H9 (cell line): ENCODE data around the gene ATG7. TPM values are rescaled to one million over a fixed set of nuclear protein-coding genes. Genes with fewer than 3 reads are reported as not detected.

ENCODE experiments used
- DNase-seq: peaks from one replicate; pipeline ENCODE4 v3.0.0-alpha.2; 2017
- H2AFZ ChIP-seq: one replicate; pipeline ENCODE4 v1.6.1; 2013; ENCODE audit warnings: mild to moderate bottlenecking, low read length, control low read depth, moderate library complexity
- H2AK5ac ChIP-seq: 2 replicates; pipeline ENCODE4 v1.6.1; 2013; ENCODE audit warnings: low read length, control low read depth, mixed read lengths; ENCODE audit not compliant: insufficient read length
- H2BK120ac ChIP-seq: one replicate; pipeline ENCODE4 v1.6.1; 2013; ENCODE audit warnings: low read depth, mild to moderate bottlenecking, low read length, control low read depth, inconsistent platforms; ENCODE audit not compliant: poor library complexity, severe bottlenecking
- H2BK12ac ChIP-seq: 2 replicates; pipeline ENCODE4 v1.6.1; 2013; ENCODE audit warnings: low read length, control low read depth, mixed read lengths, low read depth; ENCODE audit not compliant: insufficient read length
- H2BK15ac ChIP-seq: 2 replicates; pipeline ENCODE4 v1.6.1; 2013; ENCODE audit warnings: low read depth, low read length, control low read depth
- H2BK20ac ChIP-seq: one replicate; pipeline ENCODE4 v1.6.1; 2013; ENCODE audit warnings: low read depth, mild to moderate bottlenecking, low read length, control low read depth, inconsistent platforms; ENCODE audit not compliant: poor library complexity, severe bottlenecking
- H2BK5ac ChIP-seq: 2 replicates; pipeline ENCODE4 v1.6.1; 2013; ENCODE audit warnings: low read length, control low read depth, mixed read lengths; ENCODE audit not compliant: insufficient read length
- H3K14ac ChIP-seq: 2 replicates; pipeline ENCODE4 v1.6.1; 2013; ENCODE audit warnings: low read length, control low read depth; ENCODE audit not compliant: insufficient read depth
- H3K18ac ChIP-seq: 2 replicates; pipeline ENCODE4 v1.6.1; 2013; ENCODE audit warnings: low read depth, mild to moderate bottlenecking, mixed read lengths, low read length, control low read depth; ENCODE audit not compliant: insufficient read length
- H3K23ac ChIP-seq: 2 replicates; pipeline ENCODE4 v1.6.1; 2013; ENCODE audit warnings: low read length, control low read depth, mixed read lengths, low read depth; ENCODE audit not compliant: insufficient read length
- H3K23me2 ChIP-seq: 2 replicates; pipeline ENCODE4 v1.6.1; 2013; ENCODE audit warnings: low read depth, mild to moderate bottlenecking, mixed read lengths, low read length, control low read depth; ENCODE audit not compliant: insufficient read length, poor library complexity, severe bottlenecking
- H3K27ac ChIP-seq: 2 replicates; pipeline ENCODE4 v1.5.1; 2013; ENCODE audit warnings: low read length, control low read depth, mixed read lengths, low read depth; ENCODE audit not compliant: insufficient read length
- H3K27me3 ChIP-seq: 2 replicates; pipeline ENCODE4 v1.6.1; 2013; ENCODE audit warnings: low read length, control low read depth, inconsistent platforms; ENCODE audit not compliant: insufficient read depth
- H3K4ac ChIP-seq: 2 replicates; pipeline ENCODE4 v1.6.1; 2013; ENCODE audit warnings: low read depth, mild to moderate bottlenecking, control low read depth, inconsistent platforms, low read length, moderate library complexity
- H3K4me1 ChIP-seq: 2 replicates; pipeline ENCODE4 v1.6.1; 2013; ENCODE audit warnings: low read length, control low read depth, inconsistent platforms; ENCODE audit not compliant: insufficient read depth
- H3K4me2 ChIP-seq: 2 replicates; pipeline ENCODE4 v1.6.1; 2013; ENCODE audit warnings: low read length, control low read depth, mixed read lengths; ENCODE audit not compliant: insufficient read length, insufficient read depth
- H3K56ac ChIP-seq: 2 replicates; pipeline ENCODE4 v1.6.1; 2013; ENCODE audit warnings: low read depth, mild to moderate bottlenecking, mixed read lengths, low read length, control low read depth; ENCODE audit not compliant: insufficient read length
- H3K79me1 ChIP-seq: 2 replicates; pipeline ENCODE4 v1.6.1; 2013; ENCODE audit warnings: low read depth, mild to moderate bottlenecking, moderate library complexity, low read length, control low read depth, inconsistent platforms; ENCODE audit not compliant: insufficient read depth, poor library complexity, severe bottlenecking
- H3K79me2 ChIP-seq: 2 replicates; pipeline ENCODE4 v1.6.1; 2013; ENCODE audit warnings: low read length, control low read depth, inconsistent platforms; ENCODE audit not compliant: insufficient read depth
- H3K9ac ChIP-seq: 2 replicates; pipeline ENCODE4 v1.6.1; 2013; ENCODE audit warnings: low read length, control low read depth, mixed read lengths; ENCODE audit not compliant: insufficient read length; ENCODE audit errors: extremely low read depth
- H3K9me3 ChIP-seq: one replicate; pipeline ENCODE4 v1.6.1; 2013; ENCODE audit warnings: low read depth, low read length, inconsistent platforms; ENCODE audit not compliant: control insufficient read depth
- H3T11ph ChIP-seq: one replicate; pipeline ENCODE4 v1.6.1; 2013; ENCODE audit warnings: mild to moderate bottlenecking, low read length, control low read depth, inconsistent platforms
- H4K20me1 ChIP-seq: one replicate; pipeline ENCODE4 v1.6.1; 2013; ENCODE audit not compliant: control insufficient read depth, insufficient read length, insufficient read depth
- H4K5ac ChIP-seq: 2 replicates; pipeline ENCODE4 v1.6.1; 2013; ENCODE audit warnings: low read depth, mild to moderate bottlenecking, mixed read lengths, low read length, control low read depth; ENCODE audit not compliant: insufficient read length
- H4K8ac ChIP-seq: replicated peaks from 2 replicates; pipeline ENCODE4 v1.6.1; 2013; ENCODE audit warnings: low read length, control low read depth, mixed read lengths, low read depth; ENCODE audit not compliant: insufficient read length
- H4K91ac ChIP-seq: 2 replicates; pipeline ENCODE4 v1.6.1; 2013; ENCODE audit warnings: low read depth, mild to moderate bottlenecking, moderate library complexity, mixed read lengths, low read length, control low read depth; ENCODE audit not compliant: insufficient read length
- H3K27ac Mint-ChIP-seq, 3 experiments: 2 replicates in 2 of 3; 3 replicates in 1 of 3; pipeline ENCODE4 v1.8.0; 2020 to 2021; ENCODE audit warnings: mixed read lengths in 3 of 3, mild to moderate bottlenecking in 1 of 3, moderate library complexity in 1 of 3
- H3K27me3 Mint-ChIP-seq: 2 replicates; pipeline ENCODE4 v1.8.0; 2021; ENCODE audit warnings: low read depth, mild to moderate bottlenecking, moderate library complexity, mixed read lengths
- H3K36me3 Mint-ChIP-seq, 3 experiments: 2 replicates in 2 of 3; 3 replicates in 1 of 3; pipeline ENCODE4 v1.8.0; 2020 to 2021; ENCODE audit warnings: low read depth in 3 of 3, mixed read lengths in 3 of 3; ENCODE audit not compliant: insufficient read depth in 1 of 3
- H3K4me1 Mint-ChIP-seq, 2 experiments: 2 replicates each; pipeline ENCODE4 v1.8.0; 2020; ENCODE audit warnings: mixed read lengths in 2 of 2
- H3K4me3 Mint-ChIP-seq, 2 experiments: 2 replicates in 1 of 2; 3 replicates in 1 of 2; pipeline ENCODE4 v1.8.0; 2020 to 2021; ENCODE audit warnings: mild to moderate bottlenecking in 2 of 2, mixed read lengths in 2 of 2, moderate library complexity in 1 of 2
- H3K9me3 Mint-ChIP-seq, 2 experiments: 2 replicates in 1 of 2; 3 replicates in 1 of 2; pipeline ENCODE4 v1.8.0; 2020; ENCODE audit warnings: mild to moderate bottlenecking in 2 of 2, mixed read lengths in 2 of 2, moderate library complexity in 1 of 2
- CTCF ChIP-seq: fragments of 200-600 bp; sonication (generic); conservative IDR thresholded peaks from 3 replicates; pipeline ENCODE4 v1.8.0; 2021; ENCODE audit warnings: antibody characterized with exemption, mild to moderate bottlenecking
- WGBS: extraction: QIAGEN DNeasy Blood & Tissue Kit; methylation state at CpG from one replicate; pipeline ENCODE4 v1.1.7; 2013; ENCODE audit warnings: missing lambda C conversion rate, low lambda C conversion rate, mixed read lengths; ENCODE audit not compliant: insufficient read length; ENCODE audit errors: extremely low coverage; 5-methylcytosine and 5-hydroxymethylcytosine counted together
- total RNA-seq: library from RNA; stranded (reverse); gene quantifications from 2 replicates; pipeline ENCODE4 v1.2.1, GENCODE V29; 2021

The ATG7 gene
- total RNA-seq, 1 experiment from 2014 or later, result 17.9 TPM

GRCh38 chr3:11379824-11380701 lies 107.9 kb downstream of the ATG7 start:
- no peak overlapping the region for H3K14ac ChIP-seq
- H2BK12ac ChIP-seq, result no peak overlapping the region
- Mint-ChIP-seq H3K4me3 (no peak overlapping the region), H3K9me3 (no peaks in the 10 kb centered on the region), H3K36me3 (no peaks in the 10 kb centered on the region), H3K27ac (0 out of 7 replicates have a peak overlapping the region, but pooled peaks of 1 of the 3 experiments have one; percentile 3), H3K27me3 (no peaks in the 10 kb centered on the region), H3K4me1 (peaks cover 15 to 20% of the 10 kb centered on the region in 2 experiments)
- no peak overlapping the region for H2BK20ac ChIP-seq
- H4K20me1 ChIP-seq, result no peaks in the 10 kb centered on the region
- no peaks in the 10 kb centered on the region for H3K79me2 ChIP-seq
- DNase-seq, result no peak
- no peak overlapping the region for H3K9ac ChIP-seq
- TF ChIP-seq CTCF, result no peak
- H2AFZ ChIP-seq, result no peak overlapping the region
- no peak overlapping the region for H3K18ac ChIP-seq
- H2BK15ac ChIP-seq, result no peak overlapping the region
- no peak overlapping the region for H2AK5ac ChIP-seq
- H3K27ac ChIP-seq, result no peak overlapping the region
- WGBS, result no CpG with 5 or more reads among the region's 16 CpGs
- no peak overlapping the region for H2BK5ac ChIP-seq
- no peak overlapping the region for H4K8ac ChIP-seq
- no peaks in the 10 kb centered on the region for H3K4me1 ChIP-seq
- no peak overlapping the region for H3K23ac ChIP-seq
- H3K27me3 ChIP-seq, result no peaks in the 10 kb centered on the region
- no peak overlapping the region for H4K5ac ChIP-seq
- H3K9me3 ChIP-seq, result no peaks in the 10 kb centered on the region
- H3K4ac ChIP-seq, result no peak overlapping the region
- H3K23me2 ChIP-seq, result no peaks in the 10 kb centered on the region
- no peak overlapping the region for H3K4me2 ChIP-seq
- no peak overlapping the region for H4K91ac ChIP-seq
- H3K56ac ChIP-seq, result no peak overlapping the region
- H3T11ph ChIP-seq, result no peak overlapping the region
- H3K79me1 ChIP-seq, result no peaks in the 10 kb centered on the region
- no peak overlapping the region for H2BK120ac ChIP-seq
